A549 (cell line): ENCODE measurements around the gene TEX51. TPM values are rescaled to one million over a fixed set of nuclear protein-coding genes. Genes with fewer than 3 reads are reported as not detected.

ENCODE experiments used
- ATAC-seq, 2 experiments: fragments of 200-7000 bp in 1 of 2; fragments of >200 bp in 1 of 2; cut with Nextera tagmentation in 1 of 2; cut with Tn5 transposase in 1 of 2; 3 replicates each; pipeline versions ENCODE4 v1.8.0 to v1.9.1; 2018 to 2020; ENCODE audit warnings: mild to moderate bottlenecking in 1 of 2, moderate library complexity in 1 of 2
- CTCF ChIA-PET: fragments of 300-600 bp; sonication (Branson Sonifier 250); formaldehyde crosslinking; extraction: SDS; loops from one replicate; lab custom pipeline; 2021; ENCODE audit warnings: antibody characterized with exemption, inconsistent platforms; lab: Yijun Ruan, JAX
- POLR2A ChIA-PET: fragments of 350-600 bp; formaldehyde crosslinking; extraction: SDS; loops from one replicate; lab custom pipeline; 2021; ENCODE audit warnings: antibody characterized with exemption, inconsistent platforms; lab: Yijun Ruan, JAX
- DNase-seq, 2 experiments: peaks; one replicate each; pipeline versions ENCODE4 v3.0.0 to v3.0.0-alpha.2; 2011 to 2016; ENCODE audit warnings: low read depth in 1 of 2, low spot score in 1 of 2
- FAIRE-seq: peaks from 2 replicates; lab custom pipeline; 2011; peaks lifted over from hg19 to GRCh38; lab: Jason Lieb, UNC
- H3K27ac ChIP-seq, 2 experiments: fragments of >200 bp; sonication (Bioruptor Twin); formaldehyde crosslinking; 3 replicates each; pipeline ENCODE4 v1.5.1; 2016 to 2017
- H3K4me1 ChIP-seq: fragments of >200 bp; sonication (Bioruptor Twin); formaldehyde crosslinking; 3 replicates; pipeline ENCODE4 v1.6.1; 2016
- H3K4me2 ChIP-seq: fragments of >200 bp; sonication (Bioruptor Twin); formaldehyde crosslinking; 3 replicates; pipeline ENCODE4 v1.6.1; 2016
- H3K4me3 ChIP-seq: fragments of >200 bp; sonication (Bioruptor Twin); formaldehyde crosslinking; 3 replicates; pipeline ENCODE4 v1.5.1; 2016
- H3K9me3 ChIP-seq: fragments of >200 bp; sonication (Bioruptor Twin); formaldehyde crosslinking; 3 replicates; pipeline ENCODE4 v1.6.1; 2016
- BHLHE40 ChIP-seq: IDR thresholded peaks from 2 replicates; pipeline ENCODE4 v1.6.1; 2012; ENCODE audit warnings: low read depth, low read length, inconsistent platforms
- CBX2 ChIP-seq: fragments of 200-600 bp; sonication (generic); IDR thresholded peaks from 2 replicates; pipeline ENCODE4 v1.6.1; 2016; ENCODE audit warnings: low read depth, mild to moderate bottlenecking, borderline replicate concordance
- CBX8 ChIP-seq: fragments of 200-600 bp; sonication (generic); IDR thresholded peaks from 2 replicates; pipeline ENCODE4 v1.6.1; 2016
- CTCF ChIP-seq: fragments of >200 bp; sonication (Bioruptor Twin); formaldehyde crosslinking; IDR thresholded peaks from 3 replicates; pipeline ENCODE4 v1.5.1; 2016
- E2F6 ChIP-seq: IDR thresholded peaks from 2 replicates; pipeline ENCODE4 v1.6.1; 2012; ENCODE audit warnings: low read depth, borderline replicate concordance
- EHMT2 ChIP-seq: fragments of 200-600 bp; sonication (generic); IDR thresholded peaks from 2 replicates; pipeline ENCODE4 v1.6.1; 2016; ENCODE audit warnings: antibody characterized with exemption, low read depth, mild to moderate bottlenecking, moderate library complexity
- FOSL2 ChIP-seq, 2 experiments: fragments of 450-650 bp in 1 of 2; fragments of >200 bp in 1 of 2; sonication (Bioruptor Twin) in 1 of 2; formaldehyde crosslinking; IDR thresholded peaks; 2 replicates each; pipeline versions ENCODE4 v1.5.0 to v1.6.1; 2016 to 2020; ENCODE audit warnings: mild to moderate bottlenecking in 1 of 2, moderate library complexity in 1 of 2
- HDAC2 ChIP-seq: fragments of 200-600 bp; sonication (generic); IDR thresholded peaks from 2 replicates; pipeline ENCODE4 v1.6.1; 2016
- HEYL ChIP-seq: fragments of 250-450 bp; sonication (Bioruptor Pico); IDR thresholded peaks from 2 replicates; pipeline ENCODE4 v1.8.0; 2021; ENCODE audit warnings: mild to moderate bottlenecking, moderate library complexity
- HMGXB4 ChIP-seq: fragments of 250-450 bp; sonication (Bioruptor Pico); IDR thresholded peaks from 2 replicates; pipeline ENCODE4 v1.5.0; 2021; ENCODE audit warnings: mild to moderate bottlenecking, moderate library complexity, borderline replicate concordance
- HOXA7 ChIP-seq: fragments of 250-450 bp; sonication (Bioruptor Pico); IDR thresholded peaks from 2 replicates; pipeline ENCODE4 v1.5.0; 2020; ENCODE audit warnings: mild to moderate bottlenecking, moderate library complexity
- HOXB13 ChIP-seq: fragments of 250-450 bp; sonication (Bioruptor Pico); IDR thresholded peaks from 2 replicates; pipeline ENCODE4 v1.5.0; 2020; ENCODE audit warnings: low read depth, mild to moderate bottlenecking, moderate library complexity
- JUN ChIP-seq, 2 experiments: fragments of >200 bp; sonication (Bioruptor Twin); formaldehyde crosslinking; IDR thresholded peaks; 2 replicates in 1 of 2; 3 replicates in 1 of 2; pipeline ENCODE4 v1.6.1; 2016 to 2017
- MAX ChIP-seq: IDR thresholded peaks from 2 replicates; pipeline ENCODE4 v1.6.1; 2012
- MYC ChIP-seq: IDR thresholded peaks from 2 replicates; pipeline ENCODE4 v1.6.1; 2012; ENCODE audit warnings: mild to moderate bottlenecking, inconsistent platforms, low read length, improper control_type of control experiment, borderline replicate concordance
- NFE2L2 ChIP-seq: fragments of 150-350 bp; conservative IDR thresholded peaks from 2 replicates; pipeline ENCODE4 v1.6.1; 2014; ENCODE audit warnings: low read length
- RAD21 ChIP-seq, 2 experiments: fragments of >200 bp in 1 of 2; sonication (Bioruptor Twin) in 1 of 2; formaldehyde crosslinking in 1 of 2; IDR thresholded peaks in 1 of 2; conservative IDR thresholded peaks in 1 of 2; 2 replicates in 1 of 2; 3 replicates in 1 of 2; pipeline ENCODE4 v1.6.1; 2012 to 2018; ENCODE audit warnings: inconsistent platforms in 1 of 2
- RCOR1 ChIP-seq: fragments of 150-350 bp; IDR thresholded peaks from 2 replicates; pipeline ENCODE4 v1.6.1; 2014; ENCODE audit warnings: antibody characterized with exemption, low read length, low read depth
- RNF2 ChIP-seq: fragments of 200-600 bp; sonication (generic); IDR thresholded peaks from 2 replicates; pipeline ENCODE4 v1.6.1; 2016; ENCODE audit warnings: low read depth, mild to moderate bottlenecking, antibody characterized with exemption, moderate library complexity, borderline replicate concordance
- TFCP2L1 ChIP-seq: fragments of 250-450 bp; sonication (Bioruptor Pico); IDR thresholded peaks from 2 replicates; pipeline ENCODE4 v1.5.0; 2021; ENCODE audit warnings: mild to moderate bottlenecking
- TP53 ChIP-seq: fragments of 250-450 bp; sonication (Bioruptor Pico); IDR thresholded peaks from 2 replicates; pipeline ENCODE4 v1.5.0; 2021; ENCODE audit warnings: mild to moderate bottlenecking, moderate library complexity
- USF2 ChIP-seq: fragments of 450-650 bp; IDR thresholded peaks from 2 replicates; pipeline ENCODE4 v1.6.1; 2014; ENCODE audit warnings: antibody characterized with exemption
- ZFP36 ChIP-seq: fragments of 450-650 bp; IDR thresholded peaks from 2 replicates; pipeline ENCODE4 v1.6.1; 2014; ENCODE audit warnings: borderline replicate concordance; ENCODE audit not compliant: partially characterized antibody
- ZNF302 ChIP-seq: fragments of 250-450 bp; sonication (Bioruptor Pico); IDR thresholded peaks from 2 replicates; pipeline ENCODE4 v1.9.0; 2021; ENCODE audit warnings: inconsistent platforms, mild to moderate bottlenecking, moderate library complexity
- ZSCAN20 ChIP-seq: fragments of 250-450 bp; sonication (Bioruptor Pico); IDR thresholded peaks from 2 replicates; pipeline ENCODE4 v1.8.0; 2022; ENCODE audit warnings: mild to moderate bottlenecking, moderate library complexity
- WGBS: methylation state at CpG from one replicate; pipeline ENCODE4 v1.1.6; 2017; ENCODE audit errors: missing lambda C conversion rate; 5-methylcytosine and 5-hydroxymethylcytosine counted together
- polyA plus RNA-seq, 4 experiments: library from polyadenylated mRNA; depleted of rRNA in 3 of 4; stranded (reverse); fragments of >200 nt; fragmentation: RNase III in 1 of 4; extraction: RNeasy Plus Mini Kit Qiagen cat#74134 plus additional on column Dnase treatment in 1 of 4; gene quantifications; 2 replicates in 3 of 4; 3 replicates in 1 of 4; pipeline ENCODE4 v1.2.3, GENCODE V29; 2011 to 2017

The TEX51 gene
- polyA plus RNA-seq, 2 of the 4 experiments (the other 2 are of a cell fraction), result not detected

- TF ChIP-seq USF2 (no peak), MAX (no peak), EHMT2 (no peak), HEYL (no peak), NFE2L2 (no peak), JUN (IDR thresholded peaks at IDR 0.05) (no peak)
These were observed 46.4 kb downstream of the TEX51 start (continued) for GRCh38 chr2:126945118-126945517.

- TF ChIP-seq JUN (IDR thresholded peaks at IDR 0.05) (no peak), NFE2L2 (no peak), ZFP36 (no peak), HDAC2 (no peak)
- ChIA-PET POLR2A (no interaction called here), CTCF (no interaction called here)
- no peak overlapping the region for H3K4me2 ChIP-seq
- no peak for FAIRE-seq
- no peak for DNase-seq
- no peak overlapping the region for H3K4me3 ChIP-seq
- no peak for ATAC-seq
- H3K27ac ChIP-seq, result no peak overlapping the region
- H3K4me1 ChIP-seq, result no peaks in the 10 kb centered on the region
- H3K9me3 ChIP-seq, result peaks cover 6% of the 10 kb centered on the region; the same call in 2 of the 3 replicates
- WGBS, result 22% methylated on average over 7 of the region's 7 CpGs
These were observed 47.8 kb downstream of the TEX51 start for GRCh38 chr2:126946318-126947102.

- 50% methylated on average over 6 of the region's 6 CpGs for WGBS
- Histone ChIP-seq H3K9me3 (peaks cover 6% of the 10 kb centered on the region; the same call in 2 of the 3 replicates), H3K4me3 (no peak overlapping the region), H3K4me2 (no peak overlapping the region), H3K4me1 (no peaks in the 10 kb centered on the region), H3K27ac (no peak overlapping the region)
- ATAC-seq, result no peak
- no peak for DNase-seq
- FAIRE-seq, result no peak
- CTCF ChIA-PET, result no interaction called here
- POLR2A ChIA-PET, result no interaction called here
- TF ChIP-seq RCOR1 (no peak), TFCP2L1 (CRISPR knock-in tag) (no peak), CTCF (no peak), BHLHE40 (no peak), CBX8 (no peak), E2F6 (no peak), FOSL2 (IDR thresholded peaks at IDR 0.05) (no peak), FOSL2 (CRISPR knock-in tag; IDR thresholded peaks at IDR 0.05) (no peak), TP53 (CRISPR knock-in tag) (no peak), ZNF302 (no peak), HOXB13 (no peak), RNF2 (no peak), MYC (no peak), ZSCAN20 (no peak), HMGXB4 (CRISPR knock-in tag) (no peak), HOXA7 (no peak), RAD21 (conservative IDR thresholded peaks at IDR 0.05 in 1 of 2, IDR thresholded peaks at IDR 0.05 in 1 of 2) (no peak), CBX2 (no peak), MAX (no peak)
These were observed 48.4 kb downstream of the TEX51 start for GRCh38 chr2:126947103-126947429.
